Osteoblast (primary cell): ENCODE results near the gene CYP2S1. TPM values are rescaled to one million over a fixed set of nuclear protein-coding genes. Genes with fewer than 3 reads are reported as not detected.

ENCODE experiments used
- DNase-seq: peaks from one replicate; pipeline ENCODE4 v3.0.0; 2011; ENCODE audit warnings: low spot score, mixed read lengths; ENCODE audit not compliant: insufficient read length; ENCODE audit errors: missing footprints
- H2AFZ ChIP-seq: 2 replicates; pipeline ENCODE4 v1.6.0; 2011; ENCODE audit warnings: mild to moderate bottlenecking, low read length
- H3K27ac ChIP-seq: 2 replicates; pipeline ENCODE4 v1.5.1; 2011; ENCODE audit warnings: mild to moderate bottlenecking, low read depth, low read length, moderate library complexity
- H3K27me3 ChIP-seq: 2 replicates; pipeline ENCODE4 v1.6.0; 2012; ENCODE audit warnings: mild to moderate bottlenecking, control low read depth, inconsistent platforms, low read length, moderate library complexity; ENCODE audit not compliant: insufficient read depth
- H3K36me3 ChIP-seq: 2 replicates; pipeline ENCODE4 v1.5.1; 2011; ENCODE audit warnings: mild to moderate bottlenecking, low read length, control low read depth, moderate library complexity; ENCODE audit not compliant: insufficient read depth
- H3K4me1 ChIP-seq: 2 replicates; pipeline ENCODE4 v1.5.1; 2011; ENCODE audit warnings: mild to moderate bottlenecking, low read length, control low read depth, moderate library complexity; ENCODE audit not compliant: insufficient read depth
- H3K4me2 ChIP-seq: 2 replicates; pipeline ENCODE4 v1.6.0; 2011; ENCODE audit warnings: mild to moderate bottlenecking, low read length; ENCODE audit not compliant: insufficient read depth
- H3K4me3 ChIP-seq: fragments of 200-600 bp; sonication (generic); 3 replicates; pipeline ENCODE4 v1.5.1; 2012; ENCODE audit warnings: mild to moderate bottlenecking, low read length, inconsistent platforms; ENCODE audit not compliant: insufficient read depth
- H3K79me2 ChIP-seq: 2 replicates; pipeline ENCODE4 v1.6.0; 2012; ENCODE audit warnings: mild to moderate bottlenecking, low read length, control low read depth, inconsistent platforms; ENCODE audit not compliant: insufficient read depth
- H3K9me3 ChIP-seq: 2 replicates; pipeline ENCODE4 v1.5.1; 2011; ENCODE audit warnings: low read depth, low read length, control low read depth
- H4K20me1 ChIP-seq: 2 replicates; pipeline ENCODE4 v1.6.0; 2012; ENCODE audit warnings: mild to moderate bottlenecking, low read length, control low read depth; ENCODE audit not compliant: insufficient read depth
- total RNA-seq: library from RNA; depleted of rRNA; stranded (reverse); fragments of >200 nt; gene quantifications from 2 replicates; pipeline ENCODE4 v1.2.3, GENCODE V29; 2012
- TF ChIP-seq, protein P1 (sequence below): IDR thresholded peaks from 2 replicates; pipeline ENCODE4 v1.5.1; 2011; ENCODE audit warnings: mild to moderate bottlenecking, low read depth, low read length, moderate library complexity; ENCODE audit errors: extremely low read depth

Gene CYP2S1
- total RNA-seq, 1 donor: not detected

- no peak overlapping the region for H3K4me2 ChIP-seq
- no peaks in the 10 kb centered on the region for H3K9me3 ChIP-seq
- H3K27me3 ChIP-seq: peaks cover 46% of the 10 kb centered on the region
- no peak overlapping the region for H2AFZ ChIP-seq
- no peaks in the 10 kb centered on the region for H3K4me1 ChIP-seq
- H4K20me1 ChIP-seq: no peaks in the 10 kb centered on the region
- no peak overlapping the region for H3K4me3 ChIP-seq
- no peaks in the 10 kb centered on the region for H3K36me3 ChIP-seq
- no peaks in the 10 kb centered on the region for H3K79me2 ChIP-seq
- no peak for DNase-seq
- TF ChIP-seq, protein P1, sequence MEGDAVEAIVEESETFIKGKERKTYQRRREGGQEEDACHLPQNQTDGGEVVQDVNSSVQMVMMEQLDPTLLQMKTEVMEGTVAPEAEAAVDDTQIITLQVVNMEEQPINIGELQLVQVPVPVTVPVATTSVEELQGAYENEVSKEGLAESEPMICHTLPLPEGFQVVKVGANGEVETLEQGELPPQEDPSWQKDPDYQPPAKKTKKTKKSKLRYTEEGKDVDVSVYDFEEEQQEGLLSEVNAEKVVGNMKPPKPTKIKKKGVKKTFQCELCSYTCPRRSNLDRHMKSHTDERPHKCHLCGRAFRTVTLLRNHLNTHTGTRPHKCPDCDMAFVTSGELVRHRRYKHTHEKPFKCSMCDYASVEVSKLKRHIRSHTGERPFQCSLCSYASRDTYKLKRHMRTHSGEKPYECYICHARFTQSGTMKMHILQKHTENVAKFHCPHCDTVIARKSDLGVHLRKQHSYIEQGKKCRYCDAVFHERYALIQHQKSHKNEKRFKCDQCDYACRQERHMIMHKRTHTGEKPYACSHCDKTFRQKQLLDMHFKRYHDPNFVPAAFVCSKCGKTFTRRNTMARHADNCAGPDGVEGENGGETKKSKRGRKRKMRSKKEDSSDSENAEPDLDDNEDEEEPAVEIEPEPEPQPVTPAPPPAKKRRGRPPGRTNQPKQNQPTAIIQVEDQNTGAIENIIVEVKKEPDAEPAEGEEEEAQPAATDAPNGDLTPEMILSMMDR: no peak
- H3K27ac ChIP-seq: no peak overlapping the region
Measured at GRCh38 chr19:41189425-41190065, 3.5 kb upstream of the CYP2S1 start.

DNA sequence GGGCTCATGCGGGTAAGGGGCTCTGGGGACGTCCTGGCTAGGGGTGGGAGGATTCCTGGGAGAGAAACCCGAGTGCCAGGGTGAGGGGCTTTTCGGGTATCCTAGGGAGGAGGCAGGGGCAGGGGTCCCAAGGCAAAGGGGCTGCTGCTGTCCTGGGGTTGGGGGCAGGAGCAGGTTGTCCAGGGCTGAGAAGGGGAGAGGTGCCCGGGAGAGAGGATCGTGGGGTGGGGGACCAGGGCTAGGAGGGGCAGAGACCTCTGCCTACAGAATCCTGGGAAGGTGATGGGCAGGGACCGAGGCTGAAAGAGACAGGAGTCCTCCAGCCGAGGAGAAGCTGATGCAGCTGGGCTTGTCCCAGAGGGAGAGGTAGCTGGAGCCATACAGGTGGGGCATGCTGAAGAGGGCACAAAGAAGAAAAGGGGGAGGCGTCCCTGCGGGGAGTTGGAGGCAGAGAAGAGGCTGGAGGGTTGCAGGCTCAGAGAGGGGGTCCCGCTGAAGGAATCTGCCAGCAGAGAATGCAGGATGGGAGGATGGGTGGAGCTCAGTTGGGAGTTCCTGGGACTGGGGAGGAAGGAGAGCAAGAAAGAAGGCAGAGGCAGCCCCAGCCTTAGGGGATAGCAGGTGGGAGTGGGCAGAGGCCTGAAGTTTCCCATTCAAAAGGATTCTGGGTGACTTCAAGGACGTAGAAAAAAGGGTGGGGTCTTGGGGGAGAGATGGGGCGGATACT is 574 bp downstream of the CYP2S1 start:
- peaks cover 54% of the 10 kb centered on the region for H3K27me3 ChIP-seq
- no peaks in the 10 kb centered on the region for H3K79me2 ChIP-seq
- no peak overlapping the region for H2AFZ ChIP-seq
- no peak overlapping the region for H3K4me3 ChIP-seq
- no peaks in the 10 kb centered on the region for H3K9me3 ChIP-seq
- H3K36me3 ChIP-seq: no peaks in the 10 kb centered on the region
- no peaks in the 10 kb centered on the region for H4K20me1 ChIP-seq
- TF ChIP-seq, protein P1: no peak
- H3K4me2 ChIP-seq: no peak overlapping the region
- DNase-seq: no peak
- no peak overlapping the region for H3K27ac ChIP-seq
- H3K4me1 ChIP-seq: no peaks in the 10 kb centered on the region

- Histone ChIP-seq H3K4me2 (no peak overlapping the region), H2AFZ (no peak overlapping the region)
Measured at GRCh38 chr19:41194157-41194552, 1.1 kb downstream of the CYP2S1 start.

More at GRCh38 chr19:41194157-41194552, 1.1 kb downstream of the CYP2S1 start:
- Histone ChIP-seq H3K9me3 (no peaks in the 10 kb centered on the region), H3K27me3 (peaks cover 56% of the 10 kb centered on the region), H4K20me1 (no peaks in the 10 kb centered on the region), H3K79me2 (no peaks in the 10 kb centered on the region), H3K36me3 (no peaks in the 10 kb centered on the region), H3K4me1 (no peaks in the 10 kb centered on the region), H3K27ac (no peak overlapping the region), H3K4me3 (no peak overlapping the region)
- TF ChIP-seq, protein P1: no peak
- peak; percentile 77 for DNase-seq
